SU-DHL-6 (cell line): Measurements from ENCODE around the gene ZNF362.

Experiments
- CTCF ChIP-seq: fragments of 200-600 bp; sonication (generic); IDR thresholded peaks from one replicate; pipeline ENCODE4 v1.5.1; 2017; ENCODE audit warnings: antibody characterized with exemption, mild to moderate bottlenecking, low read length, moderate library complexity; ENCODE audit not compliant: insufficient read depth, poor library complexity, severe bottlenecking
- EZH2phosphoT487 ChIP-seq: fragments of 200-600 bp; sonication (generic), shearing (Covaris generic); conservative IDR thresholded peaks from 2 replicates; pipeline ENCODE4 v1.6.1; 2018; ENCODE audit warnings: mild to moderate bottlenecking, antibody characterized with exemption, low read length, moderate library complexity, mixed read lengths

- TF ChIP-seq CTCF (no peak), EZH2phosphoT487 (no peak)
Observed at GRCh38 chr1:33349778-33350610, 93.7 kb downstream of the ZNF362 start.
